Measurements from ENCODE around the gene GRHL1.
A peak's percentile ranks its signal among the peaks of the same experiment; 100 is the strongest.
"Not testable (repeated sequence)": the region's sequence is repeated elsewhere in the genome, so short reads cannot be mapped to it uniquely, and the experiment has no call there.

Gene GRHL1

DNA sequence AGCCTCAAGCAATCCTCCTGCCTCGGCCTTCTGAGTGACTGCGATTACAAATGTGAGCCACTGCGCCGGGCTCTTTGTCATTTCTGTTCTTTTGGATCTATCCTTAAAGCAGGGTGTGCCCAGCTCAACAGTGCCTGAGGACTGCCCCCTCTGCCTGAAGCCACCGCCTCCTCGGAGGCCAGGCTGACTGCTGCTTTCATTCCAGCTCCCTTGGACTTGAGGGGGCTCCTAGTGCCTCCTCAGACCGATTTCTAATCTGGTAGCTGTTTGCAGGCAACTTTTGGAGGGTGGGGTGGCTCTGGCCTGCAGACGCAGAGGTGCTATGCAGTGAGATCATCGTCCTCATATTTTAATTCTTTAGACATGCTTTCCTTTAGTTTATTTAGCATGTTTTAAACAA is 55.9 kb downstream of the GRHL1 start:
- no peak for DNase-seq (ENCODE audit: low read depth)
- H3K4me3 ChIP-seq (ENCODE audit: low read length), result no peak overlapping the region
- TF ChIP-seq, protein P1, sequence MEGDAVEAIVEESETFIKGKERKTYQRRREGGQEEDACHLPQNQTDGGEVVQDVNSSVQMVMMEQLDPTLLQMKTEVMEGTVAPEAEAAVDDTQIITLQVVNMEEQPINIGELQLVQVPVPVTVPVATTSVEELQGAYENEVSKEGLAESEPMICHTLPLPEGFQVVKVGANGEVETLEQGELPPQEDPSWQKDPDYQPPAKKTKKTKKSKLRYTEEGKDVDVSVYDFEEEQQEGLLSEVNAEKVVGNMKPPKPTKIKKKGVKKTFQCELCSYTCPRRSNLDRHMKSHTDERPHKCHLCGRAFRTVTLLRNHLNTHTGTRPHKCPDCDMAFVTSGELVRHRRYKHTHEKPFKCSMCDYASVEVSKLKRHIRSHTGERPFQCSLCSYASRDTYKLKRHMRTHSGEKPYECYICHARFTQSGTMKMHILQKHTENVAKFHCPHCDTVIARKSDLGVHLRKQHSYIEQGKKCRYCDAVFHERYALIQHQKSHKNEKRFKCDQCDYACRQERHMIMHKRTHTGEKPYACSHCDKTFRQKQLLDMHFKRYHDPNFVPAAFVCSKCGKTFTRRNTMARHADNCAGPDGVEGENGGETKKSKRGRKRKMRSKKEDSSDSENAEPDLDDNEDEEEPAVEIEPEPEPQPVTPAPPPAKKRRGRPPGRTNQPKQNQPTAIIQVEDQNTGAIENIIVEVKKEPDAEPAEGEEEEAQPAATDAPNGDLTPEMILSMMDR (IDR thresholded peaks at IDR 0.05; ENCODE audit: insufficient read depth, low read depth, low read length, missing control alignments), result no peak

DNA sequence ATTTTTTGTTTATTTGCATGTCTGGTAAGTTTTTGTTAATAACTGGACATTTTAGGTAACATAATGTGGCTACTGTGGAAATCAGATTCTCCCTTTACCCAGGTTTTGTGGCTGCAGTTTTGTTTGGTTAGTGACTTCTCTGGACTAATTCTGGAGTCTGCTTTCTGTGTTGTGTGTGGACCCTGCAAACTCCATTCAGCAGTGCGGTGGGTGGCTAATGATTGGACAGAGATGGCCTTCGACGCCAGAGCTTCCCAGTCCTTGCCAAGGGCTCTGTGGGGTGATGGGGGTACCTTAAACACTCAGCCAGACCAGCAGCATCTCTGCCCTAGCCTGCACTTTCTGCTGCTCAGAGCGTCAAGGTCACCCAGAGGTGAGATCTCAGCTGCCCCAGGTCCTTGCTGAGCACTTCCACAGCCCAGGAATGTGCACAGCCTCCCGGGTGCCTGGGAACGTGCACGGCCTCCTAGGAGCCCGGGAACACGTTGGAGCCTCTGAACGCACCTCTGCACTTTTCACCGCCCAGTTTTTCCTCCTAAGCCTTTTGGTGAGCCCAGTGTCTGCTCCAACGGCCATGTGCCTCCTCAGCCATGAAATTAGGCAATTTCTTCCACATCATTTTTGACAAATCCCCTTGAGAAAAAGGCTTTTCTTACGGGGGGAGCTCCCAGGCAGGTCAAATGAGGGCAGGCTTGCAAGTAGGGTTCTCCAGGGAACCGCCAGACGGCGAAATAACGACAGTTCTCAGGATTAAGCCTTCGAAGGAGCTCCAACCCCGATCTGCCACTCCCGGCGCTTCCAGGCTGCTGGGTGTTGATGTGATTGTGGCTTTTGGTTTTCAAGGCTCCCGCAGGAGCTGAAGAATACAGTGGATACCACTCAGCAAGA is 56.7 kb downstream of the GRHL1 start:
- DNase-seq (ENCODE audit: low read depth), result no peak

DNA sequence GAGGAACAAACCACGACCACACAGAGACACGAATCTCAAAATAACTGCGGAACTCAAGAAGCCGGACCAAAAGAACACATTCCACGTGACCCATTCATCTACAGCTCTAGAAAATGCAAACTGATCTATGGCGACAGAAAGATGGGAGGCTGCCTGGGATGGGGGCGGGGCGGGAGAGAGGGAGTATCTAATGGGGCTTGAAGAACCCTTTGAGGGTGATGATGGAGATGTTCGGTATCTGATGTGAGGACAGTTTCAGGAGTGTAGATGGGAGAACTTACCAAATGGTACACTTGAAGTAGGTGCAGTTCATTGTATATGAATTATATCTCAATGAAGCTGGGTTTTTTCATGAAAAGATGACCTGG is 57.3 kb downstream of the GRHL1 start:
- H3K4me3 ChIP-seq (ENCODE audit: low read length), result no peak overlapping the region
- TF ChIP-seq, protein P1 (IDR thresholded peaks at IDR 0.05; ENCODE audit: insufficient read depth, low read depth, low read length, missing control alignments), result no peak
- no peak for DNase-seq (ENCODE audit: low read depth)

More for the DNA sequence above, 56.7 kb downstream of the GRHL1 start:
- TF ChIP-seq, protein P1 (IDR thresholded peaks at IDR 0.05; ENCODE audit: insufficient read depth, low read depth, low read length, missing control alignments), result no peak
- H3K4me3 ChIP-seq (ENCODE audit: low read length), result no peak overlapping the region

DNA sequence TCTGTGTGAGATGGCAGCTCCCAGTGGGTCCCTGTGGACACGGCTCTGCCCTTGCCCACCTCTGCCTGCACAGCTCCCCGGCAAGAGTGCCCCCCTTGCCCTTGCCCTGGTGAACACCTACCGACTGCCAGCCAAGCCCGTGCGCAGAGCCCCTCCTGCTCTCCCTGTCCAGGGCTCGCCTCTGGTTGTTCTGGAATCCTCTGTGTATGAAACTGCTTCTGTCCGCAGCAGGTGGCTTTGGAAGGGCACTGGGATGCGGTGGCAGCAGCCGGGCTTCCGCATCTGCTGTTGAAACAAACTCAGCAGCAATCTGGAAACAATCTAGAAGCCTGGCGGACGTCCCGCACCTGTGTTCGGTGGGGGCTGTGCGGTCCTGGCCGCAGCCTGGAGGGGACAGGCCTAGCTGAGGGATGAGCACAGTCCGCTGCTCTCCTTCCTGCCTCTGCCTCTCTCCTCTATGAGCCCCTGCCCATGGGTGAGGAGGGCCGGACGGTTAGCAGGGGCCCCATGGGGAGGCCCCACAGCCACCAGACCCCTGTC is 57.8 kb downstream of the GRHL1 start:
- no peak for DNase-seq (ENCODE audit: low read depth)
- no peak overlapping the region for H3K4me3 ChIP-seq (ENCODE audit: low read length)
- TF ChIP-seq, protein P1 (IDR thresholded peaks at IDR 0.05; ENCODE audit: insufficient read depth, low read depth, low read length, missing control alignments), result no peak

DNA sequence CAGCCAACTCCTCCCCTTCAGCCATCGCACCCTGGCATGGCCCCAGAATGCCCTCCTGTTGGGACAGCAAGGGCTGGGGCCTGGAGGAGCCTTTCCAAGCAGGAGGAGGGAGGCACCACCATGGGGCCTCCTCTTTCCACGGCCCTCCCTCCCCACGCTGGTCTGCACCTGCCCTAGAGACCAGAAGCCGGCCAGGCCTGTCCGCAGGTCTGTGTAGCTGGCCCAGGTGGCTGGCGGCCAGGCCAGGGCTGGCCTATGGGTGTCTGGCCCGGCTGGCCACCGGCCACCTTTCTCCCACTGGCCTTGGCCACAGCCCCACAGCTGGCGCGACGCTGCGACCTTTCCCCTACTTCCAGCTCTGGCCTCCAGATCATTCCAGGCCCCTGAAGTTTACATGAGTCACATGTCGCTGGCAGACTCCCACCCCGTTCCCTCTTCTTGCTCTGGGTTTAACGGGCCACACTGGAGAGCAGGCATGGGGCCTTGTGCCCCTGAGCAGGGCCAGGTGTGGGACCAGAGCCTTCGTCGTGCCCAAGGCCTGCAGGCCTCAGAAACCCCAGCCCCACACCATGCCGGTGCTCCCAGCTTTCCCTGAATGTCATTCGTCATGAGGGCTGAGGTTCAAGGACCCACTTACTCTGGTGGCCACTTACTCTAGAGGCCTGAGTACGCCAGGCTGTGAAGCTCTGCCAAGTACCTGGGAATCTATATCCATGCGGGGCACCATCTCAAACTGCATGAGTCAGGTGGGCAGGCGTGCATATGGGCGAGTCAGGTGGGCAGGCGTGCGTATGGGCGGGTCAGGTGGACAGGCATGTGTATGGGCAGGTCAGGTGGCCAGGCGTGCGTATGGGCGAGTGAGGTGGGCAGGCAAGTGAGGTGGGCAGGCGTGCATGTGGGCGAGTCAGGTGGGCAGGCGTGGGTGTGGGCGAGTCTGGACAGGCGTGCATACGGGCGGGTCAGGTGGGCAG is 58.6 kb downstream of the GRHL1 start:
- TF ChIP-seq, protein P1 (IDR thresholded peaks at IDR 0.05; ENCODE audit: insufficient read depth, low read depth, low read length, missing control alignments), result no peak
- DNase-seq (ENCODE audit: low read depth), result no peak
- H3K4me3 ChIP-seq (ENCODE audit: low read length), result no peak overlapping the region

DNA sequence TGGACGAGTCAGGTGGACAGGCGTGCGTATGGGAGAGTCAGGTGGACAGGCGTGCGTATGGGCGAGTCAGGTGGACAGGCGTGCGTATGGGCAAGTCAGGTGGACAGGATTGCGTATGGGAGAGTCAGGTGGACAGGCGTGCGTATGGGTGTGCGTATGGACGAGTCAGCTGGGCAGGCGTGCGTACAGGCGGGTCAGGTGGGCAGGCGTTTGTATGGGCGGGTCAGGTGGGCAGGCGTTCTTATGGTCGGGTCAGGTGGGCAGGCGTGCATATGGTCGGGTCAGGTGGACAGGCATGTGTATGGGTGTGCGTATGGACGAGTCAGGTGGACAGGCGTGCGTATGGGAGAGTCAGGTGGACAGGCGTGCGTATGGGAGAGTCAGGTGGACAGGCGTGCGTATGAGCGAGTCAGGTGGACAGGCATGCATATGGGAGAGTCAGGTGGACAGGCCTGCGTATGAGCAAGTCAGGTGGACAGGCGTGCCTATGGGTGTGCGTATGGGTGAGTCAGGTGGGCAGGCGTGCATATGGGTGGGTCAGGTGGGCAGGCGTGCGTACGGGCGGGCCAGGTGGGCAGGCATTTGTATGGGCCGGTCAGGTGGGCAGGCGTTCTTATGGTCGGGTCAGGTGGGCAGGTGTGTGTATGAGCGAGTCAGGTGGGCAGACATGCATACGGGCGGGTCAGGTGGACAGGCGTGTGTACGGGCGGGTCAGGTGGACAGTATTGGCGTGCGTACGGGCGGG is 59.5 kb downstream of the GRHL1 start:
- not testable (repeated sequence) for DNase-seq (ENCODE audit: low read depth); H3K4me3 ChIP-seq (ENCODE audit: low read length)

DNA sequence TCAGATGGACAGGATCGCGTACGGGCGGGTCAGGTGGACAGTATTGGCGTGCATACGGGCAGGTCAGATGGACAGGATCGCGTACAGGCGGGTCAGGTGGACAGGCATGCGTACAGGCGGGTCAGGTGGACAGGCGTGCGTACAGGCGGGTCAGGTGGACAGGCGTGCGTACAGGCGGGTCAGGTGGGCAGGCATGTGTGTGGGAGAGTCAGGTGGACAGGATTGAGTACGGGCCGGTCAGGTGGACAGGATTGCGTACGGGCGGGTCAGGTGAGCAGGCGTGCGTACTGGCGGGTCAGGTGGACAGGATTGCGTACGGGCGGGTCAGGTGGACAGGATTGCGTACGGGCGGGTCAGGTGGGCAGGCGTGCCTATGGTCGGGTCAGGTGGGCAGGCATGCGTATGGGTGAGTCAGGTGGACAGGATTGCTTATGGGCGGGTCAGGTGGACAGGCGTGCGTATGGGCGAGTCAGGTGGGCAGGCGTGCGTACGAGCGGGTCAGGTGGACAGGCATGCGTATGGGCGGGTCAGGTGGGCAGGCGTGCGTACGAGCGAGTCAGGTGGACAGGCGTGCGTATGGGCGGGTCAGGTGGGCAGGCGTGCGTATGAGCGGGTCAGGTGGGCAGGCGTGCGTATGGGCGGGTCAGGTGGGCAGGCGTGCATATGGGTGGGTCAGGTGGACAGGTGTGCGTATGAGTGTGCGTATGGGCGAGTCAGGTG is 60.3 kb downstream of the GRHL1 start:
- H3K4me3 ChIP-seq (ENCODE audit: low read length); DNase-seq (ENCODE audit: low read depth): not testable (repeated sequence)

DNA sequence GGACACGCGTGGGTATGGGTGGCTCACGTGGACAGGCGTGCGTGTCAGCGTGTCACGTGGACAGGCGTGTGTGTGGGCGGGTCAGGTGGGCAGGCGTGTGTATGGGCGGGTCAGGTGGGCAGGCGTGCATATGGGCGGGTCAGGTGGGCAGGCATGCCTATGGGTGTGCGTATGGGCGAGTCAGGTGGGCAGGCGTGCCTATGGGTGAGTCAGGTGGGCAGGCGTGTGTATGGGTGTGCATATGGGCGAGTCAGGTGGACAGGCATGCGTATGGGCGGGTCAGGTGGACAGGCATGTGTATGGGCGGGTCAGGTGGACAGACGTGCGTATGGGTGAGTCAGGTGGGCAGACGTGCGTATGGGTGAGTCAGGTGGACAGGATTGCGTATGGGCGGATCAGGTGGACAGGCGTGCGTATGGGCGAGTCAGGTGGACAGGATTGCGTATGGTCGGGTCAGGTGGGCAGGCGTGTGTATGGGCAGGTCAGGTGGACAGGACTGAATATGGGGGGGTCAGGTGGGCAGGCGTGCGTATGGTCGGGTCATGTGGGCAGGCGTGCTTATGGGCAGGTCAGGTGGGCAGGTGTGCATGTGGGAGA is 61.0 kb downstream of the GRHL1 start:
- DNase-seq (ENCODE audit: low read depth), result peak; percentile 54
- not testable (repeated sequence) for H3K4me3 ChIP-seq (ENCODE audit: low read length)
